Pancreas (tissue), 10 donors: ENCODE results near the gene SLC44A1. TPM values are rescaled to one million over a fixed set of nuclear protein-coding genes. Genes with fewer than 3 reads are reported as not detected.
A peak's percentile ranks its signal among the peaks of the same experiment; 100 is the strongest.

Source experiments
- ATAC-seq, 4 donors: fragments of 200-7000 bp; cut with Tn5 transposase; one replicate each; pipeline versions ENCODE4 v1.8.0 to v1.9.1; 2020; ENCODE audit warnings: mild to moderate bottlenecking in 4 of 4, moderate library complexity in 4 of 4
- DNase-seq, 6 donors: peaks; one replicate each; pipeline ENCODE4 v3.0.0-alpha.2; 2020
- FAIRE-seq: peaks from 2 replicates; lab custom pipeline; 2012; peaks lifted over from hg19 to GRCh38; lab: Jason Lieb, UNC
- H3K27ac ChIP-seq, 4 donors: fragments of 200-600 bp; sonication (generic); 1 replicate in 3 of 4; 2 replicates in 1 of 4; pipeline versions ENCODE4 v1.5.0 to v1.8.0; 2020
- H3K27me3 ChIP-seq, 4 donors: fragments of 200-600 bp; one replicate each; pipeline ENCODE4 v1.8.0; 2021
- H3K36me3 ChIP-seq, 3 donors: fragments of 200-600 bp; sonication (generic) in 1 of 3; one replicate each; pipeline versions ENCODE4 v1.5.0 to v1.8.0; 2020 to 2021
- H3K4me1 ChIP-seq, 3 donors: fragments of 200-600 bp; one replicate each; pipeline ENCODE4 v1.8.0; 2021
- H3K4me3 ChIP-seq, 4 donors: fragments of 200-600 bp; sonication (generic) in 2 of 4; one replicate each; pipeline versions ENCODE4 v1.5.0 to v1.8.0; 2020 to 2021
- H3K9me3 ChIP-seq, 4 donors: fragments of 200-600 bp; one replicate each; pipeline ENCODE4 v1.8.0; 2021
- WGBS, 2 donors: extraction: QIAGEN DNeasy Blood & Tissue Kit; methylation state at CpG; one replicate each; pipeline ENCODE4 v1.1.7; 2013; 5-methylcytosine and 5-hydroxymethylcytosine counted together
- intact Hi-C, 3 donors: fragments of 100-400 bp; cut with DNase I; formaldehyde crosslinking; loops; one replicate each; pipeline versions ENCODE4 v1.11.1 to v1.14.2; 2022
- polyA plus RNA-seq, 2 donors: library from polyadenylated mRNA; stranded (reverse); fragments of 200-250 nt; gene quantifications; one replicate each; pipeline ENCODE4 v1.2.3, GENCODE V29; 2013
- total RNA-seq, 6 donors: library from RNA; stranded (reverse); fragmentation: NEBNext Ultra II Directional in 4 of 6; extraction: Animal tissue kit (Norgen Biotek cat#: 25700) in 4 of 6; gene quantifications; one replicate each; pipeline versions ENCODE4 v1.2.1 to v1.2.4, GENCODE V29; 2021 to 2023
- TF ChIP-seq, protein P1 (sequence below), 4 donors: fragments of 200-600 bp; sonication (generic) in 3 of 4; IDR thresholded peaks; one replicate each; pipeline versions ENCODE4 v1.5.0 to v1.8.0; 2021; ENCODE audit warnings: antibody characterized with exemption in 4 of 4
- donor health status: healthy with polysubstance abuse.
- donor health status: DM: no; HTN: no; CAD: no; lungs with moderate emphysema.
- donor health status: DM: no; HTN: no; CAD: no.
- donor health status: control.
- donor health status: control.
- donor health status: Bipolar disorder and iron deficiency.
- donor health status: DM: yes; HTN: yes; CAD: no.
- donor health status: DM: no; HTN: no; CAD: no.
- donor health status: DM: no; HTN: no; CAD: no.
- donor health status: DM: yes; HTN: yes; CAD: no.

The SLC44A1 gene
- total and polyA plus RNA-seq, 8 donors: 4.6 to 32.3 (median 19.3) TPM

DNA sequence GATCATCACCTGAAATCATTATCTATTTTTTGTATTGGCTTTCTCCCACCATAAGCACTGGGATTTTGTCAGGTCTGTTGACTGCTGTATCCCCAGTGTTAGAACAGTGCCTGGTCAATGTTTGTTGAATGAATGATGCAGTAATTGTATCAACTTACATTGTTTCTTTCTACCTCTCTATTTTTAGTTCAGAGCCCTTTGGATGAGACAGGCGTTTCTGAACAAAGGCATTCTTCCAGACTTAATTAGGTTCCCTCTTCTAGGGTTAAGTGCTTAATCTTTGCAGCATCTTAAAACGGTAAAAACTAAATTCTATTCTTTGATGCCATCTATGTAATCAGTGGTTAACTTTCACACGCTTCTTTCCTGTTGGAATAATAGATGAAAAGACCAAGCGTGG is 26.3 kb downstream of the SLC44A1 start:
- no peaks in the 10 kb centered on the region for H3K36me3 ChIP-seq
- H3K4me3 ChIP-seq: no peak overlapping the region
- FAIRE-seq (no peak), DNase-seq (no peak), ATAC-seq (no peak)
- 52 to 64% methylated on average over 4 of the region's 4 CpGs for WGBS, 2 donors
- H3K27ac ChIP-seq: no peak overlapping the region
- intact Hi-C loops: no loop called here
- TF ChIP-seq, protein P1, sequence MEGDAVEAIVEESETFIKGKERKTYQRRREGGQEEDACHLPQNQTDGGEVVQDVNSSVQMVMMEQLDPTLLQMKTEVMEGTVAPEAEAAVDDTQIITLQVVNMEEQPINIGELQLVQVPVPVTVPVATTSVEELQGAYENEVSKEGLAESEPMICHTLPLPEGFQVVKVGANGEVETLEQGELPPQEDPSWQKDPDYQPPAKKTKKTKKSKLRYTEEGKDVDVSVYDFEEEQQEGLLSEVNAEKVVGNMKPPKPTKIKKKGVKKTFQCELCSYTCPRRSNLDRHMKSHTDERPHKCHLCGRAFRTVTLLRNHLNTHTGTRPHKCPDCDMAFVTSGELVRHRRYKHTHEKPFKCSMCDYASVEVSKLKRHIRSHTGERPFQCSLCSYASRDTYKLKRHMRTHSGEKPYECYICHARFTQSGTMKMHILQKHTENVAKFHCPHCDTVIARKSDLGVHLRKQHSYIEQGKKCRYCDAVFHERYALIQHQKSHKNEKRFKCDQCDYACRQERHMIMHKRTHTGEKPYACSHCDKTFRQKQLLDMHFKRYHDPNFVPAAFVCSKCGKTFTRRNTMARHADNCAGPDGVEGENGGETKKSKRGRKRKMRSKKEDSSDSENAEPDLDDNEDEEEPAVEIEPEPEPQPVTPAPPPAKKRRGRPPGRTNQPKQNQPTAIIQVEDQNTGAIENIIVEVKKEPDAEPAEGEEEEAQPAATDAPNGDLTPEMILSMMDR (IDR thresholded peaks at IDR 0.05): no peak
- no peaks in the 10 kb centered on the region for H3K9me3 ChIP-seq
- peaks cover 8 to 17% (median 13%) of the 10 kb centered on the region in 3 donors for H3K4me1 ChIP-seq
- no peaks in the 10 kb centered on the region for H3K27me3 ChIP-seq

DNA sequence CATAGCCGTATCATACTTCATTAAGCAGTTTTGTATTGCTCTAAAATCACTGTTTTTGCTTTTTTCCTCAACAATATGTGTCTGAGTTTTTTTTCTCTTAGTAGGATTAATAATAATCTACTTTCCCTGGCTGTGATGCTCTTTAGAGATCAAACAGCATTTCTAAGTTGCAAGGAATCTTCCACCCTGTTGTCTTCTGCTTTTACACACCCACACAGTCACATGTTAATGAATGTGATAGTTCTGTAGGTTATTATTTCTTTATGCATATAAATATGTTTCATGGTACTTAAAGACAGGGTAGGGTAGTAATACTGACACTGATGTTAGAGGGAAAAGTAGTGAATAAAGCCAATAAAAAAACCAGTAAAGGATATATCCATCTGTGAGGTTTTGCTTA is 29.3 kb downstream of the SLC44A1 start:
- TF ChIP-seq, protein P1 (IDR thresholded peaks at IDR 0.05): no peak
- Histone ChIP-seq H3K4me3 (no peak overlapping the region), H3K9me3 (no peaks in the 10 kb centered on the region), H3K36me3 (no peaks in the 10 kb centered on the region), H3K4me1 (peaks cover 8 to 13% (median 12%) of the 10 kb centered on the region in 3 donors), H3K27me3 (no peaks in the 10 kb centered on the region), H3K27ac (no peak overlapping the region)
- DNase-seq (no peak), ATAC-seq (no peak), FAIRE-seq (no peak)
- intact Hi-C loops: no loop called here
- 88 to 94% methylated on average over 1 of the region's 1 CpG for WGBS, 2 donors

DNA sequence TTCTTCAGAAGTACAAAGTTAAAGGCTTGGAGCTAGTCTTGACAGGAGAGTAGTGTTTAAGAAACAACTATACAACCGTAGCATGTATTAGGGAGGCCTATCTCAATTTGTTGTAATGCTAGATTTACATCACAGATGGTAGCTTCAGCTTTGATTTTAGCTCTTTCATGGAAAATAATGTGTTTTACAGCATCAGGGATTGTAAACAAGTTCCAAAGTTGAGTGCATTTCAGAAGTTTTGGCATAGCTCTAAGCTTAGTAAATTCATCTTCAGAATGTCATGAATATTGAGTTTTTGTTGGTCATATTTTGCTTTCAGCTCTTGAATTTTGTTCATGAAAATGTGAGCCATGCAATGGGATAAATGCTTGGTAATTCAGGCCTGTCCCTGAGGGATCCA is 30.7 kb downstream of the SLC44A1 start:
- Histone ChIP-seq H3K27me3 (no peaks in the 10 kb centered on the region), H3K27ac (no peak overlapping the region), H3K36me3 (no peaks in the 10 kb centered on the region), H3K4me3 (no peak overlapping the region), H3K4me1 (peaks cover 8 to 20% (median 12%) of the 10 kb centered on the region in 3 donors), H3K9me3 (no peaks in the 10 kb centered on the region)
- DNase-seq: no peak
- TF ChIP-seq, protein P1 (IDR thresholded peaks at IDR 0.05): no peak
- 67 to 68% methylated on average over 1 of the region's 1 CpG for WGBS, 2 donors
- intact Hi-C loops: no loop called here
- ATAC-seq: no peak
- FAIRE-seq: no peak

DNA sequence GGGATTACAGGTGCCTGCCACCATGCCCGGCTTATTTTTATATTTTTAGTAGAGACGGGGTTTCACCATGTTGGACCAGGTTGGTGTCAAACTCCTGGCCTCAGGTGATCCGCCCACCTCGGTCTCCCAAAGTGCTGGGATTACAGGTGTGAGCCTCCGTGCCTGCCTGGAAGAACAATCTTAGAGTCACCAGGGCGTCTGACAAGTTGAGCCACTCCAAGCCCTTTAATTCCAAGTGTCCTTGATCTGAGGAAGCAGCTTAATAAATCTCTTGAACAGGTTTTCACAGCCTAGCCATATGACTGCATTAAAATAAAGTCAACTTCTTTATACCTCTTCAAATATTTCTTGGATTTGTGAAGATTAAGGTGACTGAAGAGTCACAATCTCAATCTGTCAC is 31.5 kb downstream of the SLC44A1 start:
- TF ChIP-seq, protein P1 (IDR thresholded peaks at IDR 0.05): no peak
- no peak for FAIRE-seq

DNA sequence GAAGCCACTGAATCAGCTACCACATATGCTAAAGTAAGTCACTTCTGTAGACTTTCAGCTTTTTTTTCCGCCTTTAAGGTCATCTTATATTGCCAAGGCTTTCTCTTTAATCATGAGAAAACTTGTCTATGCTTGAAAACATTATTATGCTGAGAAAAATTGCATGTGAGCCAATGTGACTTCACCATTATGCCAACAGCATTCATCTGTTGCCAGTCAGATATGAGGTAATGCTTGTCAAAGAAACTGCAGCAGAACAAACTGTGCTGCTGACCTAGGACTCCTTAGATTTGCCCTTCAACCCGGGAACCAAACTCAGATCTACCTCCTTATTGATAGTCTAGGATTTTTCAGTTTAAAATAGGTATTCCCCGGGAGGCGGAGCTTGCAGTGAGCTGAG is 34.3 kb downstream of the SLC44A1 start:
- Histone ChIP-seq H3K4me3 (no peak overlapping the region), H3K27me3 (no peaks in the 10 kb centered on the region), H3K27ac (peak overlapping the region in 3 of 4 donors; percentile 30 to 60 (median 59)), H3K4me1 (peaks cover 8 to 20% (median 12%) of the 10 kb centered on the region in 3 donors), H3K36me3 (no peaks in the 10 kb centered on the region), H3K9me3 (no peaks in the 10 kb centered on the region)
- TF ChIP-seq, protein P1 (IDR thresholded peaks at IDR 0.05): no peak
- no peak for FAIRE-seq
- peak in 4 of 6 donors; percentile 32 to 68 (median 46) for DNase-seq
- intact Hi-C loops: no loop called here
- WGBS, 2 donors: 34 to 45% methylated on average over 4 of the region's 4 CpGs
- ATAC-seq: peak; percentile 88 to 96 (median 92)

More for the DNA sequence above, 31.5 kb downstream of the SLC44A1 start:
- Histone ChIP-seq H3K9me3 (no peaks in the 10 kb centered on the region), H3K27ac (no peak overlapping the region), H3K36me3 (no peaks in the 10 kb centered on the region), H3K4me1 (peaks cover 8 to 20% (median 12%) of the 10 kb centered on the region in 3 donors), H3K4me3 (no peak overlapping the region), H3K27me3 (no peaks in the 10 kb centered on the region)
- 67 to 69% methylated on average over 6 of the region's 6 CpGs for WGBS, 2 donors
- ATAC-seq: peak in 1 of 4 donors; percentile 17
- intact Hi-C loops: no loop called here
- no peak for DNase-seq
